IMR-90 (cell line): ENCODE results near the gene HNRNPM. TPM values are rescaled to one million over a fixed set of nuclear protein-coding genes. Genes with fewer than 3 reads are reported as not detected.

Source experiments
- ATAC-seq: fragments of 200-7000 bp; cut with Tn5 transposase; 2 replicates; pipeline ENCODE4 v1.9.1; 2020; ENCODE audit warnings: low read depth, mild to moderate bottlenecking, moderate library complexity
- BruUV-seq: library from RNA; stranded (reverse); fragments of 400-500 nt; replicated peaks from 2 replicates; lab custom pipeline; 2021; lab: Mats Ljungman, UMichigan
- CTCF ChIA-PET: fragments of 300-600 bp; formaldehyde crosslinking; extraction: SDS; loops from one replicate; lab custom pipeline; 2021; ENCODE audit warnings: antibody characterized with exemption; lab: Yijun Ruan, JAX
- POLR2A ChIA-PET: fragments of 300-600 bp; sonication (Branson Sonifier 250); formaldehyde crosslinking; loops from one replicate; lab custom pipeline; 2022; ENCODE audit warnings: antibody characterized with exemption; ENCODE audit not compliant: unreplicated experiment; lab: Charles Lee
- DNase-seq: peaks from one replicate; pipeline ENCODE4 v3.0.0; 2013
- H2AFZ ChIP-seq: replicated peaks from 2 replicates; pipeline ENCODE3; 2013; ENCODE audit warnings: low read length, mild to moderate bottlenecking; ENCODE audit not compliant: poor library complexity
- H2AK5ac ChIP-seq: 2 replicates; pipeline ENCODE4 v1.6.1; 2013; ENCODE audit warnings: low read depth, low read length, inconsistent platforms
- H2AK9ac ChIP-seq: replicated peaks from 2 replicates; pipeline ENCODE3; 2013; ENCODE audit warnings: mild to moderate bottlenecking, low read depth, low read length, moderate library complexity; ENCODE audit not compliant: poor library complexity
- H2BK120ac ChIP-seq: 2 replicates; pipeline ENCODE4 v1.6.1; 2013; ENCODE audit warnings: low read depth, low read length, inconsistent platforms
- H2BK15ac ChIP-seq: 3 replicates; pipeline ENCODE4 v1.6.1; 2013; ENCODE audit warnings: low read depth, low read length, inconsistent platforms
- H2BK20ac ChIP-seq: 2 replicates; pipeline ENCODE4 v1.6.1; 2013; ENCODE audit warnings: low read depth, mild to moderate bottlenecking, inconsistent platforms, low read length, moderate library complexity
- H2BK5ac ChIP-seq: 2 replicates; pipeline ENCODE4 v1.6.1; 2013; ENCODE audit warnings: mild to moderate bottlenecking, low read depth, low read length, inconsistent platforms; ENCODE audit not compliant: poor library complexity, severe bottlenecking
- H3K14ac ChIP-seq: replicated peaks from 2 replicates; pipeline ENCODE4 v1.6.1; 2013; ENCODE audit warnings: low read depth, low read length, inconsistent platforms
- H3K18ac ChIP-seq: 2 replicates; pipeline ENCODE4 v1.6.1; 2013; ENCODE audit warnings: low read depth, low read length, control low read depth
- H3K23ac ChIP-seq: 2 replicates; pipeline ENCODE4 v1.6.1; 2013; ENCODE audit warnings: low read depth, low read length, inconsistent platforms
- H3K27ac ChIP-seq: 2 replicates; pipeline ENCODE4 v1.5.1; 2013; ENCODE audit warnings: mild to moderate bottlenecking, control low read depth, low read length; ENCODE audit not compliant: insufficient read depth
- H3K27me3 ChIP-seq: 2 replicates; pipeline ENCODE4 v1.6.1; 2013; ENCODE audit warnings: low read length; ENCODE audit not compliant: control insufficient read depth, insufficient read depth
- H3K36me3 ChIP-seq: 2 replicates; pipeline ENCODE4 v1.6.1; 2013; ENCODE audit warnings: low read length, mixed read lengths; ENCODE audit not compliant: control insufficient read depth, insufficient read depth
- H3K4ac ChIP-seq: 2 replicates; pipeline ENCODE4 v1.6.1; 2013; ENCODE audit warnings: low read depth, low read length, inconsistent platforms
- H3K4me1 ChIP-seq: 2 replicates; pipeline ENCODE4 v1.6.1; 2013; ENCODE audit warnings: low read length, mixed read lengths; ENCODE audit not compliant: control insufficient read depth, insufficient read depth
- H3K4me2 ChIP-seq: 2 replicates; pipeline ENCODE4 v1.6.1; 2013; ENCODE audit warnings: low read depth, mild to moderate bottlenecking, control low read depth, low read length, moderate library complexity
- H3K4me3 ChIP-seq: 2 replicates; pipeline ENCODE4 v1.5.1; 2013; ENCODE audit warnings: low read depth, mild to moderate bottlenecking, control low read depth, low read length, moderate library complexity; ENCODE audit not compliant: insufficient read depth
- H3K56ac ChIP-seq: 2 replicates; pipeline ENCODE4 v1.6.1; 2013; ENCODE audit warnings: low read length, inconsistent platforms; ENCODE audit not compliant: insufficient read depth; ENCODE audit errors: extremely low read depth
- H3K79me1 ChIP-seq, 2 experiments: 2 replicates each; pipeline ENCODE4 v1.6.1; 2013; ENCODE audit warnings: low read length in 2 of 2, inconsistent platforms in 1 of 2, low read depth in 1 of 2
- H3K9ac ChIP-seq: 2 replicates; pipeline ENCODE4 v1.6.1; 2013; ENCODE audit warnings: low read depth, low read length, control low read depth
- H3K9me1 ChIP-seq: 2 replicates; pipeline ENCODE4 v1.6.1; 2013; ENCODE audit warnings: low read length, inconsistent platforms; ENCODE audit not compliant: insufficient read depth
- H3K9me3 ChIP-seq: 2 replicates; pipeline ENCODE4 v1.6.1; 2013; ENCODE audit warnings: low read length; ENCODE audit not compliant: control insufficient read depth, insufficient read depth
- H4K20me1 ChIP-seq: 2 replicates; pipeline ENCODE4 v1.6.1; 2013; ENCODE audit warnings: low read length, inconsistent platforms; ENCODE audit not compliant: insufficient read depth
- H4K5ac ChIP-seq: 2 replicates; pipeline ENCODE4 v1.6.1; 2013; ENCODE audit warnings: mild to moderate bottlenecking, low read depth, low read length, control low read depth
- H4K8ac ChIP-seq, 2 experiments: 2 replicates each; pipeline ENCODE4 v1.6.1; 2013; ENCODE audit warnings: low read depth in 2 of 2, low read length in 2 of 2, control low read depth in 1 of 2, inconsistent platforms in 1 of 2
- H4K91ac ChIP-seq: 2 replicates; pipeline ENCODE4 v1.6.1; 2013; ENCODE audit warnings: low read depth, low read length, inconsistent platforms; ENCODE audit not compliant: insufficient read depth
- BHLHE40 ChIP-seq: fragments of 150-350 bp; IDR thresholded peaks from 2 replicates; pipeline ENCODE4 v1.6.1; 2016; ENCODE audit warnings: mild to moderate bottlenecking, low read depth, low read length
- CEBPB ChIP-seq: IDR thresholded peaks from 2 replicates; pipeline ENCODE4 v1.6.1; 2012; ENCODE audit warnings: low read depth, low read length, improper control_type of control experiment
- CHD1 ChIP-seq: IDR thresholded peaks from 2 replicates; pipeline ENCODE4 v1.6.1; 2012; ENCODE audit warnings: low read depth, low read length, improper control_type of control experiment
- FOS ChIP-seq: fragments of 150-350 bp; IDR thresholded peaks from 2 replicates; pipeline ENCODE4 v1.6.1; 2016; ENCODE audit warnings: low read depth, low read length
- MAFK ChIP-seq: IDR thresholded peaks from 2 replicates; pipeline ENCODE4 v1.6.1; 2012; ENCODE audit warnings: low read depth, low read length, improper control_type of control experiment
- MAZ ChIP-seq: IDR thresholded peaks from 2 replicates; pipeline ENCODE4 v1.6.1; 2012; ENCODE audit warnings: low read depth, mild to moderate bottlenecking, low read length, improper control_type of control experiment, moderate library complexity, borderline replicate concordance
- MXI1 ChIP-seq: IDR thresholded peaks from 2 replicates; pipeline ENCODE4 v1.6.1; 2012; ENCODE audit warnings: low read depth, mild to moderate bottlenecking, low read length, moderate library complexity, borderline replicate concordance
- NFE2L2 ChIP-seq: fragments of 150-350 bp; IDR thresholded peaks from 2 replicates; pipeline ENCODE4 v1.6.1; 2016; ENCODE audit warnings: low read depth, mild to moderate bottlenecking, low read length
- POLR2A ChIP-seq: IDR thresholded peaks from 2 replicates; pipeline ENCODE4 v1.6.1; 2012; ENCODE audit warnings: mild to moderate bottlenecking, low read depth, low read length
- RCOR1 ChIP-seq: IDR thresholded peaks from 2 replicates; pipeline ENCODE4 v1.6.1; 2012; ENCODE audit warnings: mild to moderate bottlenecking, low read length, improper control_type of control experiment; ENCODE audit not compliant: insufficient replicate concordance
- RFX5 ChIP-seq: IDR thresholded peaks from 2 replicates; pipeline ENCODE4 v1.8.0; 2012; ENCODE audit warnings: low read depth, mild to moderate bottlenecking, low read length, moderate library complexity
- SMC3 ChIP-seq: fragments of 150-350 bp; IDR thresholded peaks from 2 replicates; pipeline ENCODE4 v1.6.1; 2016; ENCODE audit warnings: low read depth, mild to moderate bottlenecking, antibody characterized with exemption, low read length, moderate library complexity
- WGBS, 2 experiments: methylation state at CpG; one replicate each; pipeline versions ENCODE4 v1.1.5 to v1.1.7; 2013; ENCODE audit warnings: missing lambda C conversion rate in 2 of 2; ENCODE audit not compliant: insufficient read length in 1 of 2; ENCODE audit errors: extremely low coverage in 2 of 2; 5-methylcytosine and 5-hydroxymethylcytosine counted together
- dilution Hi-C: fragments of 300-500 bp; cut with HindIII; formaldehyde crosslinking; loops from one replicate; pipeline ENCODE4 v1.14.3; 2018; ENCODE audit warnings: low sequenced_read_pairs; ENCODE audit not compliant: unreplicated experiment
- in situ Hi-C: fragments of 300-500 bp; cut with MboI; formaldehyde crosslinking; loops from 3 replicates; pipeline ENCODE4 v1.14.3; 2019; ENCODE audit warnings: low sequenced_read_pairs, inconsistent platforms, mixed read lengths
- intact Hi-C: fragments of 100-400 bp; cut with micrococcal nuclease; formaldehyde crosslinking; loops from 2 replicates; pipeline ENCODE4 v1.10.0; 2022
- polyA plus RNA-seq, 3 experiments: library from polyadenylated mRNA; depleted of rRNA; stranded (reverse); fragments of >200 nt; gene quantifications; 2 replicates each; pipeline ENCODE4 v1.2.3, GENCODE V29; 2012; ENCODE audit warnings: low replicate concordance in 1 of 3
- total RNA-seq: library from RNA; depleted of rRNA; stranded (reverse); fragments of >200 nt; gene quantifications from 2 replicates; pipeline ENCODE4 v1.2.3, GENCODE V29; 2012
- TF ChIP-seq, protein P1 (sequence below): fragments of 150-350 bp; IDR thresholded peaks from 2 replicates; pipeline ENCODE4 v1.6.1; 2017; ENCODE audit warnings: mild to moderate bottlenecking, antibody characterized with exemption, low read length, low read depth
- TF ChIP-seq, protein P2 (sequence below): conservative IDR thresholded peaks from 2 replicates; pipeline ENCODE4 v1.5.1; 2012; ENCODE audit warnings: mild to moderate bottlenecking, low read depth, low read length, improper control_type of control experiment
- TF ChIP-seq, protein P3 (sequence below): fragments of 150-350 bp; IDR thresholded peaks from 2 replicates; pipeline ENCODE4 v1.6.1; 2016; ENCODE audit warnings: low read depth, mild to moderate bottlenecking, low read length, moderate library complexity, borderline replicate concordance

Gene HNRNPM
- total and polyA plus RNA-seq, 2 of the 4 experiments (the other 2 are of a cell fraction) = 75.6 to 197 TPM

DNA sequence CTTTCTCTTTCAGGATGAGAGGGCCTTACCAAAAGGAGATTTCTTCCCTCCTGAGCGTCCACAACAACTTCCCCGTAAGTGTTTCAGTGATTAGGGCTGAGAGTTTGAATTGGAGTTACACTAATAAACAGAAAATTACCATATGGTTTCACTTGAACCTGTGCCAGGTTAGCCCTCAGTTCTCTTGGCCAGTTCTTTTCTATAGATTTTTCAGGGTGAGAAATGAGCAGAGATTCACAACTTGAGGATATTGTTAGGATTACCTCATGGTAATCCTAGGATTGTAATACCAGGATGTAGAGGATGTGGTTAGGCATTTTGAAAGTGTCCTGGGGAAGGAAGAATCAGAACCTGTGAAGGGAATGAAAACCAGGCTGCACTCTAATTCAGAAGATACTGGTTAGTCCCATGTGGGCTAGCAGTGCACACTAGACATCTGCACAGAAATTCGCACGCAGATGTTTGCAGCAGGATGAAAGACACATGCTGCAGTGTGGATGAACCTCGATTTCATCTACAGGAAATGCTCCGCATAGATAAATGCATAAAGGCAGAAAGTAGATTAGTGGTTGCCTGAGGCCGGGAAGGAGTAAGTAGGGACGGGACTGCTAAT, 24.1 kb downstream of the HNRNPM start:
- Histone ChIP-seq H4K8ac (no peak overlapping the region), H3K23ac (peak overlapping the region; percentile 56; the same call in 1 of the 2 replicates), H2BK5ac (peak overlapping the region; percentile 24), H3K27ac (peak overlapping the region; percentile 24; the same call in 1 of the 2 replicates), H2AFZ (no peak overlapping the region), H2AK5ac (peak overlapping the region; percentile 45; the same call in 1 of the 2 replicates), H4K20me1 (peaks cover 72% of the 10 kb centered on the region), H3K56ac (no peak overlapping the region), H3K14ac (no peak overlapping the region; the same call in 1 of the 2 replicates), H3K18ac (no peak overlapping the region), H2BK20ac (no peak overlapping the region), H3K4me3 (no peak overlapping the region), H2AK9ac (peak overlapping the region; percentile 65), H3K4ac (peak overlapping the region; percentile 25; the same call in 1 of the 2 replicates), H2BK15ac (no peak overlapping the region), H3K9me1 (peaks cover 36% of the 10 kb centered on the region), H3K79me1 (peaks cover 53 to 85% of the 10 kb centered on the region in 2 experiments), H3K36me3 (peaks cover 66% of the 10 kb centered on the region), H3K9me3 (no peaks in the 10 kb centered on the region), H4K91ac (no peak overlapping the region; the same call in 1 of the 2 replicates), H4K5ac (no peak overlapping the region), H2BK120ac (0 out of 2 replicates have a peak overlapping the region, but pooled peaks have one; percentile 42), H3K9ac (no peak overlapping the region), H3K27me3 (no peaks in the 10 kb centered on the region), H3K4me1 (peaks cover 22% of the 10 kb centered on the region), H3K4me2 (0 out of 2 replicates have a peak overlapping the region, but pooled peaks have one; percentile 3)
- DNase-seq (peak; percentile 74), ATAC-seq (peak; percentile 22; the same call in 1 of the 2 replicates)
- intact Hi-C loops = loop anchor here (2.0 kb wide), 1 partner anchor 114 kb away; no protein-coding TSS in a partner anchor
- dilution Hi-C loops = no loop called here
- ChIA-PET CTCF (no interaction called here), POLR2A (no interaction called here)
- 96% methylated on average over 5 of the region's 8 CpGs; no CpG with 5 or more reads in 1 of the 2 experiments for WGBS, 2 experiments
- in situ Hi-C loops = no loop called here
- BruUV-seq = no TSS peak
- no peak for TF ChIP-seq POLR2A
- TF ChIP-seq, protein P1, sequence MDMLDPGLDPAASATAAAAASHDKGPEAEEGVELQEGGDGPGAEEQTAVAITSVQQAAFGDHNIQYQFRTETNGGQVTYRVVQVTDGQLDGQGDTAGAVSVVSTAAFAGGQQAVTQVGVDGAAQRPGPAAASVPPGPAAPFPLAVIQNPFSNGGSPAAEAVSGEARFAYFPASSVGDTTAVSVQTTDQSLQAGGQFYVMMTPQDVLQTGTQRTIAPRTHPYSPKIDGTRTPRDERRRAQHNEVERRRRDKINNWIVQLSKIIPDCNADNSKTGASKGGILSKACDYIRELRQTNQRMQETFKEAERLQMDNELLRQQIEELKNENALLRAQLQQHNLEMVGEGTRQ = no peak
- TF ChIP-seq, protein P2, sequence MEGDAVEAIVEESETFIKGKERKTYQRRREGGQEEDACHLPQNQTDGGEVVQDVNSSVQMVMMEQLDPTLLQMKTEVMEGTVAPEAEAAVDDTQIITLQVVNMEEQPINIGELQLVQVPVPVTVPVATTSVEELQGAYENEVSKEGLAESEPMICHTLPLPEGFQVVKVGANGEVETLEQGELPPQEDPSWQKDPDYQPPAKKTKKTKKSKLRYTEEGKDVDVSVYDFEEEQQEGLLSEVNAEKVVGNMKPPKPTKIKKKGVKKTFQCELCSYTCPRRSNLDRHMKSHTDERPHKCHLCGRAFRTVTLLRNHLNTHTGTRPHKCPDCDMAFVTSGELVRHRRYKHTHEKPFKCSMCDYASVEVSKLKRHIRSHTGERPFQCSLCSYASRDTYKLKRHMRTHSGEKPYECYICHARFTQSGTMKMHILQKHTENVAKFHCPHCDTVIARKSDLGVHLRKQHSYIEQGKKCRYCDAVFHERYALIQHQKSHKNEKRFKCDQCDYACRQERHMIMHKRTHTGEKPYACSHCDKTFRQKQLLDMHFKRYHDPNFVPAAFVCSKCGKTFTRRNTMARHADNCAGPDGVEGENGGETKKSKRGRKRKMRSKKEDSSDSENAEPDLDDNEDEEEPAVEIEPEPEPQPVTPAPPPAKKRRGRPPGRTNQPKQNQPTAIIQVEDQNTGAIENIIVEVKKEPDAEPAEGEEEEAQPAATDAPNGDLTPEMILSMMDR = no peak
- TF ChIP-seq MAFK = no peak
- no peak for TF ChIP-seq SMC3
- no peak for TF ChIP-seq NFE2L2
- no peak for TF ChIP-seq FOS
- TF ChIP-seq BHLHE40 = no peak
- no peak for TF ChIP-seq RFX5
- no peak for TF ChIP-seq MAZ
- TF ChIP-seq, protein P3, sequence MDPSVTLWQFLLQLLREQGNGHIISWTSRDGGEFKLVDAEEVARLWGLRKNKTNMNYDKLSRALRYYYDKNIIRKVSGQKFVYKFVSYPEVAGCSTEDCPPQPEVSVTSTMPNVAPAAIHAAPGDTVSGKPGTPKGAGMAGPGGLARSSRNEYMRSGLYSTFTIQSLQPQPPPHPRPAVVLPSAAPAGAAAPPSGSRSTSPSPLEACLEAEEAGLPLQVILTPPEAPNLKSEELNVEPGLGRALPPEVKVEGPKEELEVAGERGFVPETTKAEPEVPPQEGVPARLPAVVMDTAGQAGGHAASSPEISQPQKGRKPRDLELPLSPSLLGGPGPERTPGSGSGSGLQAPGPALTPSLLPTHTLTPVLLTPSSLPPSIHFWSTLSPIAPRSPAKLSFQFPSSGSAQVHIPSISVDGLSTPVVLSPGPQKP = no peak
- no peak for TF ChIP-seq RCOR1
- no peak for TF ChIP-seq MXI1
- no peak for TF ChIP-seq CEBPB
- no peak for TF ChIP-seq CHD1
